HG03565 (cell line): Measurements from ENCODE around the gene MTURN.

Source experiments
- ATAC-seq: cut with Tn5 transposase; IDR thresholded peaks from one replicate; pipeline ENCODE4 v1.9.1; 2021; ENCODE audit warnings: mild to moderate bottlenecking, moderate library complexity; ENCODE audit not compliant: unreplicated experiment

Gene MTURN

DNA sequence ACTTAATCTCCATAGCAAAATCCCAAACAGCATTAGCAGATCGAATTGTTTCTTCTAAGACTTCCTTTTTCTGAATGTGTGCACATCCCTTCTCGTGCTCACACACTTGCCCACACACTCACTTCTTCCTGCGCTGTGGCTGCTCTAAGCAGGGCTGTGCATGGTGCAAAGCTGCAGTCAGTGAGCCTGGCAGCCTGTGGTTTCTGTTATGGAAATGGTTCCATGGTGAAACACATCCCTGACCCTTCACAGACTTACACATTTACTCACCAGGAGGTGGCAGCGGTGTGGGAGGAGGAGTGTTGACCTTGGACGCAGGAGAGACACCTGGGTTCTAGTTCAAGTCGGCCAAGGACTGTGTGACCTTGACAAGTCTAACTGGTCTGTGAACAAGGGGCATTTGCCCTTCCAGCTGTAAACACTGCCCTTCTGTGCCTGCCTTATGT is 24.9 kb downstream of the MTURN start:
- no peak for ATAC-seq

- ATAC-seq = no peak
Measured at GRCh38 chr7:30160329-30160728, 25.5 kb downstream of the MTURN start.

- ATAC-seq = no peak
Measured at GRCh38 chr7:30162133-30162532, 27.3 kb downstream of the MTURN start.

GRCh38 chr7:30162622-30163124 is 27.9 kb downstream of the MTURN start:
- ATAC-seq = no peak

GRCh38 chr7:30163231-30163894 is 28.6 kb downstream of the MTURN start:
- ATAC-seq = no peak

- ATAC-seq = no peak
Measured at GRCh38 chr7:30164567-30164966, 29.8 kb downstream of the MTURN start.

- ATAC-seq = no peak
Measured at GRCh38 chr7:30165590-30165989, 30.8 kb downstream of the MTURN start.

DNA sequence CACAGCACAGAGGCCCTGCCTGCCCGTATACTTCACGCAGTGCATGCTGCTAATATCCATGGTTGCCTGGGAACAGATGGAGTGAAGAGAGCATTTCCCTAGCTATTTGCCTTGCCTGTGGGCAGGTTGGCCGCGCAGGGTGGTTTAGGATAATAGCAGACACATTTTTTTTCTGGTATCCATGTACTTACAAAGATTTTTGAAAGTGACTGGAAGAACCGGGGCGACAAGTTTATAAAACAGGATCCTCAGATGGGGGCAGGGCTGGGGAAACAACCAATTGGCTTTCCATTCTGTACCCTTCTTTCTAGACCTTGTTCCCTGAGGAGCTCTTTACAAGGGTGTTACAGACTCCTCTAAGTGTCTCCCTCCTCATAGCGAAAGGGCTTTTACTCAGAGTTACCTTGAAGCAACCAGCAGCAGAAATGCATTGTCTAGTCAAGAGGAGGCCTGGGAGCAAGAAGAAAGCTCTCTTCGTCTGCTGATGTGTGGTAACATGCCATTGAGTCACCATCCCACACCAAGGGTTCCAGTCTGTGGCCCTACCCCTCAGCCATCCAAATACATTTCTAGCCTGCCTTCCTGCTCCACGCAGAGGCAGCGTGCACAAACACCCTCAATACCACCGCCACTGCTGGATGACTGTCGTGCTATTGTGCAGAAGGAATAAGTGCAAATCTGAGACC is 31.5 kb downstream of the MTURN start:
- no peak for ATAC-seq

DNA sequence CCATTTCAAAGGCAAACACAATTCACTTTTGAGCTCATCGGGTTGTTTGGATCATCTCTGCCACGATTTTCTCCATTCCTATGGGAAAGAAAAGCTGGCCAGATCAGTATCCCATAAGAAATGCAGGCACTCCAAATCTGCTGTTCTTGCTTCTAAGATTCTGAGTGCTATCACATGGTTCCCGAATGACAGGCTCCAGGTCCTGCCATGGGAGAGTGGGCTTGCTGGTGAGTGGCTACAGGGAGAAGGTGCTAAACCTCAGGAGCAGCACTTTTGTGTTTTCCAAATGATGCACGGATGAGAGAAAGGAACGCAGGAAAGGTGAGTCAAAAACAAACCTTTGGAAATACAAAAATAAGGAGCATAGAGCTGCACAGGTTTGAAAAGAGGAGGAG is 32.1 kb downstream of the MTURN start:
- ATAC-seq = no peak

GRCh38 chr7:30167901-30168300 is 33.1 kb downstream of the MTURN start:
- ATAC-seq = no peak

- no peak for ATAC-seq
Measured at GRCh38 chr7:30168835-30169573, 34.2 kb downstream of the MTURN start.

DNA sequence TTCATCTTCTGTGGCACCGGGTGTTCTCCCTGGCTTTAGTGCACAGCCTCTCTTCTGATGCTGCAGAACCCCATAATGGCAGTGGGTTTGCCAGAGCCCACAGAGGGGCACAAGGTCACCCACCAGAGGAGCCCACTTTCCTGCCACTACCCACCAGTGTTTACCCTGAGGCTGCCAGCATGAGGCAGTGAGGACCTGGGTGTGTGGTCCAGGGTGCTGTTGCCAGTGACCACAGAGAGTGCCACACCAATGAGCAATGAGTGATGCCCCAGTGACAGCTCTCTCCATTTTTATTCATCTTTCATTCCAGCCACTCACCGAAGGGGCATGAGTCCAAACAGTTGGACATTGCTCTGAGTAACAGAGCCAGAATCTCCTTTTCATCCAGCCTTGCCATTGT is 34.8 kb downstream of the MTURN start:
- ATAC-seq = no peak

DNA sequence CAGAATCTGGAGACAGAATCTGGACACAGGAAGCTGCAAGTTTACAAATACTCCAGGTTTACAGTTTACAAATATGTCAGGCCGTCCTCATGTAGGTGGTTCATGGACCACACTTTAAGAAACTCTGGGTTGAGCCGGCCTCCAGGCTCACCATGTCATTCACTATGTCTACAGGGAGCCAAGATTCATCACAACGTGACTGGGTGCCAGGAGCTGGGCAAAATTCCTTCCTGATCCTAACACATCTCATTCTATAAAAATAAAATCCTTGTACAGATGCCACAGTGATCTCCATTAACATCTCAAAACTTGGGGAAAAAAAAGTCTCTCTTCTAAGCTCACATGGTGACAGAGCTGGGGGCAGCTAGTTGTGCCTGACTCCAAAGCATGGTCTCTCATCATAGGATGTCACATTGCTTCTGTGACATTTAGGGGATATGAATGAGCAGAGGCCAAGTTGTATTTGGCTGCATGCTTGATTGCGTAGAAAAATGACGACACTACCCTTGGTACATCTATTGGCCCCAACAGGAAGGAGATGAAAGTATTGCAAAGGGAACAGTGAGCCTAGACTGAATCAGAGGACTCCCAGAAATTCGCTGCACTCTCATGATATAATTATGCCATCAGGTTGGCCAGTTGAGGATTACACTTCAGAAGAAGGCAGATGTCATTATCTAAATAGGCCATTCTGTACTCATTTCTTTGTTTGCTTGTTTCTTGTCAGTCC is 35.9 kb downstream of the MTURN start:
- no peak for ATAC-seq

DNA sequence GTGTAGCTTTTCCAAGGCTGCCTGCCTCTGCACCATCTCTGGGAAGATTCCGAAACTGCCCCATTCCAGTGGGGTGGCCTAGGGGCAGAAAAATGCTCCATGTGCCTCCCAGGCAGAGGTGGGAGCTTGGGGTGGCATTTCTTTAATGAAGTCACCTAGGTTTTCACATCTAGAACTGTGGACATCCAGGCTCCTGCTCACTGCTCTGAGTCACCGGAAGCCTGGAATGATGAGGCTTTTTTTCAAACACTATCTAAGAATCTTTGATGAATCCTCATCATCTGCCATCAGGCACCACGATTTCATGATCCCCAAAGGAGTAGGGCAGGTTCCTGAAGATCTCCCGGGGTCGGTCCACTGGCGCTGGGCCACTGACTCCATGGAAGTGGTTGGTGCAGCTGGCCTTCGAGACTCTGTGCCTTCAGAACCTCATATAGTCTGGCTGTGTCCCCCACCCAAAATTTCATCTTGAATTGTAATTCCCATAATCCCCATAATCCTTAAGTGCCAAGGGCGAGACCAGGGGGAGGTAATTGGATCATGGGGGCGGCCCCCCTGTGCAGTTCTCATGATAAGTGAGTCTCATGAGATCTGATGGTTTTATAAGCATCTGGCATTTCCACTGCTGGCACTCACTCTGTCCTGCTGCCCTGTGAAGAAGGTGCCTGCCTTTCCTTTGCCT is 37.1 kb downstream of the MTURN start:
- ATAC-seq = no peak

- no peak for ATAC-seq
Measured at GRCh38 chr7:30172451-30172850, 37.7 kb downstream of the MTURN start.

- no peak for ATAC-seq
Measured at GRCh38 chr7:30173058-30173897, 38.5 kb downstream of the MTURN start.

DNA sequence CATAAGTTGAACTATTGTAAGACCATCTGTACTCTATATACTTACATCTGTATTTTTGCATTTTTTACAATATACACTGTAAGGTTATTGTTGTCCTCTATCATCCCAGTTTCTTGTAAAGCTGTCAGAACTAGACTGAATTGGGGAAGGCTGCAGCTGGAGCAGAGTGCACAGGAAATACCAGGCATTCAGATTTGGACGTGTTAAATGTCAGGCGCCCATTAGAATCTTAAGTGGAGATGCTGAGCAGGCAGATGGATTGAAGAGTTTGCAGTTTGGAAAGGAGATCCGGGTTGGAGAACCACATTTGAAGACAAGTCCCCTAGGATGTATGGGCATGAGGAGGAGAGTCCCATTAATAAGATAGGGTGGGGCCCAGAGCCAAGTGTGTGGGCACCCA is 40.4 kb downstream of the MTURN start:
- ATAC-seq = no peak

- no peak for ATAC-seq
Measured at GRCh38 chr7:30175636-30176147, 40.9 kb downstream of the MTURN start.

- no peak for ATAC-seq
Measured at GRCh38 chr7:30176463-30177109, 41.8 kb downstream of the MTURN start.
